H9 (cell line): ENCODE measurements around the gene NRG3. TPM values are rescaled to one million over a fixed set of nuclear protein-coding genes. Genes with fewer than 3 reads are reported as not detected.

Source experiments
- DNase-seq: peaks from one replicate; pipeline ENCODE4 v3.0.0-alpha.2; 2017
- H2AFZ ChIP-seq: one replicate; pipeline ENCODE4 v1.6.1; 2013; ENCODE audit warnings: mild to moderate bottlenecking, low read length, control low read depth, moderate library complexity
- H2AK5ac ChIP-seq: 2 replicates; pipeline ENCODE4 v1.6.1; 2013; ENCODE audit warnings: low read length, control low read depth, mixed read lengths; ENCODE audit not compliant: insufficient read length
- H2BK120ac ChIP-seq: one replicate; pipeline ENCODE4 v1.6.1; 2013; ENCODE audit warnings: low read depth, mild to moderate bottlenecking, low read length, control low read depth, inconsistent platforms; ENCODE audit not compliant: poor library complexity, severe bottlenecking
- H2BK12ac ChIP-seq: 2 replicates; pipeline ENCODE4 v1.6.1; 2013; ENCODE audit warnings: low read length, control low read depth, mixed read lengths, low read depth; ENCODE audit not compliant: insufficient read length
- H2BK15ac ChIP-seq: 2 replicates; pipeline ENCODE4 v1.6.1; 2013; ENCODE audit warnings: low read depth, low read length, control low read depth
- H2BK20ac ChIP-seq: one replicate; pipeline ENCODE4 v1.6.1; 2013; ENCODE audit warnings: low read depth, mild to moderate bottlenecking, low read length, control low read depth, inconsistent platforms; ENCODE audit not compliant: poor library complexity, severe bottlenecking
- H2BK5ac ChIP-seq: 2 replicates; pipeline ENCODE4 v1.6.1; 2013; ENCODE audit warnings: low read length, control low read depth, mixed read lengths; ENCODE audit not compliant: insufficient read length
- H3K14ac ChIP-seq: 2 replicates; pipeline ENCODE4 v1.6.1; 2013; ENCODE audit warnings: low read length, control low read depth; ENCODE audit not compliant: insufficient read depth
- H3K18ac ChIP-seq: 2 replicates; pipeline ENCODE4 v1.6.1; 2013; ENCODE audit warnings: low read depth, mild to moderate bottlenecking, mixed read lengths, low read length, control low read depth; ENCODE audit not compliant: insufficient read length
- H3K23ac ChIP-seq: 2 replicates; pipeline ENCODE4 v1.6.1; 2013; ENCODE audit warnings: low read length, control low read depth, mixed read lengths, low read depth; ENCODE audit not compliant: insufficient read length
- H3K23me2 ChIP-seq: 2 replicates; pipeline ENCODE4 v1.6.1; 2013; ENCODE audit warnings: low read depth, mild to moderate bottlenecking, mixed read lengths, low read length, control low read depth; ENCODE audit not compliant: insufficient read length, poor library complexity, severe bottlenecking
- H3K27ac ChIP-seq: 2 replicates; pipeline ENCODE4 v1.5.1; 2013; ENCODE audit warnings: low read length, control low read depth, mixed read lengths, low read depth; ENCODE audit not compliant: insufficient read length
- H3K27me3 ChIP-seq: 2 replicates; pipeline ENCODE4 v1.6.1; 2013; ENCODE audit warnings: low read length, control low read depth, inconsistent platforms; ENCODE audit not compliant: insufficient read depth
- H3K4ac ChIP-seq: 2 replicates; pipeline ENCODE4 v1.6.1; 2013; ENCODE audit warnings: low read depth, mild to moderate bottlenecking, control low read depth, inconsistent platforms, low read length, moderate library complexity
- H3K4me1 ChIP-seq: 2 replicates; pipeline ENCODE4 v1.6.1; 2013; ENCODE audit warnings: low read length, control low read depth, inconsistent platforms; ENCODE audit not compliant: insufficient read depth
- H3K4me2 ChIP-seq: 2 replicates; pipeline ENCODE4 v1.6.1; 2013; ENCODE audit warnings: low read length, control low read depth, mixed read lengths; ENCODE audit not compliant: insufficient read length, insufficient read depth
- H3K56ac ChIP-seq: 2 replicates; pipeline ENCODE4 v1.6.1; 2013; ENCODE audit warnings: low read depth, mild to moderate bottlenecking, mixed read lengths, low read length, control low read depth; ENCODE audit not compliant: insufficient read length
- H3K79me1 ChIP-seq: 2 replicates; pipeline ENCODE4 v1.6.1; 2013; ENCODE audit warnings: low read depth, mild to moderate bottlenecking, moderate library complexity, low read length, control low read depth, inconsistent platforms; ENCODE audit not compliant: insufficient read depth, poor library complexity, severe bottlenecking
- H3K79me2 ChIP-seq: 2 replicates; pipeline ENCODE4 v1.6.1; 2013; ENCODE audit warnings: low read length, control low read depth, inconsistent platforms; ENCODE audit not compliant: insufficient read depth
- H3K9ac ChIP-seq: 2 replicates; pipeline ENCODE4 v1.6.1; 2013; ENCODE audit warnings: low read length, control low read depth, mixed read lengths; ENCODE audit not compliant: insufficient read length; ENCODE audit errors: extremely low read depth
- H3K9me3 ChIP-seq: one replicate; pipeline ENCODE4 v1.6.1; 2013; ENCODE audit warnings: low read depth, low read length, inconsistent platforms; ENCODE audit not compliant: control insufficient read depth
- H3T11ph ChIP-seq: one replicate; pipeline ENCODE4 v1.6.1; 2013; ENCODE audit warnings: mild to moderate bottlenecking, low read length, control low read depth, inconsistent platforms
- H4K20me1 ChIP-seq: one replicate; pipeline ENCODE4 v1.6.1; 2013; ENCODE audit not compliant: control insufficient read depth, insufficient read length, insufficient read depth
- H4K5ac ChIP-seq: 2 replicates; pipeline ENCODE4 v1.6.1; 2013; ENCODE audit warnings: low read depth, mild to moderate bottlenecking, mixed read lengths, low read length, control low read depth; ENCODE audit not compliant: insufficient read length
- H4K8ac ChIP-seq: replicated peaks from 2 replicates; pipeline ENCODE4 v1.6.1; 2013; ENCODE audit warnings: low read length, control low read depth, mixed read lengths, low read depth; ENCODE audit not compliant: insufficient read length
- H4K91ac ChIP-seq: 2 replicates; pipeline ENCODE4 v1.6.1; 2013; ENCODE audit warnings: low read depth, mild to moderate bottlenecking, moderate library complexity, mixed read lengths, low read length, control low read depth; ENCODE audit not compliant: insufficient read length
- H3K27ac Mint-ChIP-seq, 3 experiments: 2 replicates in 2 of 3; 3 replicates in 1 of 3; pipeline ENCODE4 v1.8.0; 2020 to 2021; ENCODE audit warnings: mixed read lengths in 3 of 3, mild to moderate bottlenecking in 1 of 3, moderate library complexity in 1 of 3
- H3K27me3 Mint-ChIP-seq: 2 replicates; pipeline ENCODE4 v1.8.0; 2021; ENCODE audit warnings: low read depth, mild to moderate bottlenecking, moderate library complexity, mixed read lengths
- H3K36me3 Mint-ChIP-seq, 3 experiments: 2 replicates in 2 of 3; 3 replicates in 1 of 3; pipeline ENCODE4 v1.8.0; 2020 to 2021; ENCODE audit warnings: low read depth in 3 of 3, mixed read lengths in 3 of 3; ENCODE audit not compliant: insufficient read depth in 1 of 3
- H3K4me1 Mint-ChIP-seq, 2 experiments: 2 replicates each; pipeline ENCODE4 v1.8.0; 2020; ENCODE audit warnings: mixed read lengths in 2 of 2
- H3K4me3 Mint-ChIP-seq, 2 experiments: 2 replicates in 1 of 2; 3 replicates in 1 of 2; pipeline ENCODE4 v1.8.0; 2020 to 2021; ENCODE audit warnings: mild to moderate bottlenecking in 2 of 2, mixed read lengths in 2 of 2, moderate library complexity in 1 of 2
- H3K9me3 Mint-ChIP-seq, 2 experiments: 2 replicates in 1 of 2; 3 replicates in 1 of 2; pipeline ENCODE4 v1.8.0; 2020; ENCODE audit warnings: mild to moderate bottlenecking in 2 of 2, mixed read lengths in 2 of 2, moderate library complexity in 1 of 2
- WGBS: extraction: QIAGEN DNeasy Blood & Tissue Kit; methylation state at CpG from one replicate; pipeline ENCODE4 v1.1.7; 2013; ENCODE audit warnings: missing lambda C conversion rate, low lambda C conversion rate, mixed read lengths; ENCODE audit not compliant: insufficient read length; ENCODE audit errors: extremely low coverage; 5-methylcytosine and 5-hydroxymethylcytosine counted together
- total RNA-seq: library from RNA; stranded (reverse); gene quantifications from 2 replicates; pipeline ENCODE4 v1.2.1, GENCODE V29; 2021
- TF ChIP-seq, protein P1 (sequence below): fragments of 200-600 bp; sonication (generic); conservative IDR thresholded peaks from 3 replicates; pipeline ENCODE4 v1.8.0; 2021; ENCODE audit warnings: antibody characterized with exemption, mild to moderate bottlenecking

Gene NRG3
- total RNA-seq, 1 experiment from 2014 or later: 1.6 TPM

DNA sequence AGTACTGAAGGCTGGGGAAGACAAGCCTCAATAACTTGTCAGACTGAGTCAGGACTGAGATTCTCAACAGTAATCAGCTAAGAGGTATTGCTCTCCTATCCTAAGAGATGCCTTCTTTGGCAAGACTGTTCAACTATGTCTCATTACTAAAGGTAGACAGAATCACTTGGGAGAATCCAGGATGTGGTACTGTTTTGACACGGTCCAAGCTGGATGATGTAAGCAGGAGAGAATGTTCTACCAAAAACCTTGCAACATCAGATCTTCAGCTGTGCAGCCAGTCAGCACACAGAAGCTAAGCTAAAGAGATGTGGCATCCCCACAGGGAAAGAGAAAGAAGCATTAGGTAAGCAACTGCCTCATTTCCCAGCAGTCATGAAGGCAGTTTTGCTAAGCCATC is 391.4 kb downstream of the NRG3 start:
- no peak overlapping the region for H3K27ac ChIP-seq
- no peak overlapping the region for H2BK12ac ChIP-seq
- no CpG with 5 or more reads among the region's 1 CpG for WGBS
- H3K23me2 ChIP-seq: no peaks in the 10 kb centered on the region
- Mint-ChIP-seq H3K27me3 (no peaks in the 10 kb centered on the region), H3K27ac (no peak overlapping the region), H3K4me1 (peaks cover 11% of the 10 kb centered on the region in 2 experiments), H3K4me3 (no peak overlapping the region), H3K9me3 (no peaks in the 10 kb centered on the region), H3K36me3 (no peaks in the 10 kb centered on the region)
- H2BK5ac ChIP-seq: no peak overlapping the region
- no peak overlapping the region for H3K4ac ChIP-seq
- H4K5ac ChIP-seq: no peak overlapping the region
- no peak overlapping the region for H3K4me2 ChIP-seq
- no peak overlapping the region for H3K18ac ChIP-seq
- no peak overlapping the region for H3K23ac ChIP-seq
- no peaks in the 10 kb centered on the region; the same call in 1 of the 2 replicates for H3K4me1 ChIP-seq
- TF ChIP-seq, protein P1, sequence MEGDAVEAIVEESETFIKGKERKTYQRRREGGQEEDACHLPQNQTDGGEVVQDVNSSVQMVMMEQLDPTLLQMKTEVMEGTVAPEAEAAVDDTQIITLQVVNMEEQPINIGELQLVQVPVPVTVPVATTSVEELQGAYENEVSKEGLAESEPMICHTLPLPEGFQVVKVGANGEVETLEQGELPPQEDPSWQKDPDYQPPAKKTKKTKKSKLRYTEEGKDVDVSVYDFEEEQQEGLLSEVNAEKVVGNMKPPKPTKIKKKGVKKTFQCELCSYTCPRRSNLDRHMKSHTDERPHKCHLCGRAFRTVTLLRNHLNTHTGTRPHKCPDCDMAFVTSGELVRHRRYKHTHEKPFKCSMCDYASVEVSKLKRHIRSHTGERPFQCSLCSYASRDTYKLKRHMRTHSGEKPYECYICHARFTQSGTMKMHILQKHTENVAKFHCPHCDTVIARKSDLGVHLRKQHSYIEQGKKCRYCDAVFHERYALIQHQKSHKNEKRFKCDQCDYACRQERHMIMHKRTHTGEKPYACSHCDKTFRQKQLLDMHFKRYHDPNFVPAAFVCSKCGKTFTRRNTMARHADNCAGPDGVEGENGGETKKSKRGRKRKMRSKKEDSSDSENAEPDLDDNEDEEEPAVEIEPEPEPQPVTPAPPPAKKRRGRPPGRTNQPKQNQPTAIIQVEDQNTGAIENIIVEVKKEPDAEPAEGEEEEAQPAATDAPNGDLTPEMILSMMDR: no peak
- H3K9me3 ChIP-seq: no peaks in the 10 kb centered on the region
- no peak overlapping the region for H2BK120ac ChIP-seq
- no peak overlapping the region for H2BK15ac ChIP-seq
- DNase-seq: no peak
- no peak overlapping the region for H2AK5ac ChIP-seq
- H4K20me1 ChIP-seq: no peaks in the 10 kb centered on the region
- no peak overlapping the region for H3K14ac ChIP-seq
- no peak overlapping the region for H4K8ac ChIP-seq
- H3K79me1 ChIP-seq: no peaks in the 10 kb centered on the region
- H3K56ac ChIP-seq: no peak overlapping the region
- H3T11ph ChIP-seq: no peak overlapping the region
- H3K79me2 ChIP-seq: no peaks in the 10 kb centered on the region
- H3K9ac ChIP-seq: no peak overlapping the region
- no peak overlapping the region for H2BK20ac ChIP-seq
- H4K91ac ChIP-seq: no peak overlapping the region
- H2AFZ ChIP-seq: no peak overlapping the region
- no peaks in the 10 kb centered on the region for H3K27me3 ChIP-seq
